ENCODE data around the gene BABAM2.

The BABAM2 gene

DNA sequence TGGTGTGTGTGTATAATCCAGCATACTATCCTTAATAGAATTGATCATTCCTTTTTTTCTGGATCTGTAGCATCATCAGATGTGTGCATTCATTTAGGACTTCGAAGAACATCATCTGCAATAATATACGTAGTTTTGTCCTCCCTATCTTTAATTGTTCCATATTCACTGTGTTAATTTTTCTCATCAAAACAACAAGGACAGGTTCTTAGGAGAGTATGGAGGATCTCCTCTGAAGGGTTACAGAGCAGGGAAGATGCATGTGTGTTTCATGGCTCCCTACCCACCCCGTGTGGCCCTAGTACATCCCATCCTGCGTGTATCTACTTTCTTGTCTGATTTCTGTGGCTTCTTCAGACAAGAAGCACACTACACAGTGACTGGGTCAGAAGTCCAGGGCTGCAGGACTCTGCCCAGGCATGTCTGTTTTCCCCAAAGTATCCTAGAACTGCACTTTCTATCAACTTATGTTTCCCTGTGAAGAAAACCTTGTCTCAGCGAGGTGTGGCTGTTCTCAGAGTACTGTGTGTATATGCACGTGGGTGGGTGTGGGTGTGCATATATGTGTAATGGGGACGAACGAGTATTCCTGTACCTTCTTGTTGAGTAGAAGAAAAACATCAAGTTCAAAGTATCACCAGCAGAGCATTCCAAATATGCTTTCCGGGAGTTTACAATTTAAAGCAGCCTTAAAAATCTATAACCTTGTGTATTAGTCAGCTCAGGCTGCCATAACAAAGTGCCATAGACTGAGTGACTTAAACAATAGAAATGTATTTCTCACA, 281.8 kb downstream of the BABAM2 start:
- DNase-seq, result no peak

DNA sequence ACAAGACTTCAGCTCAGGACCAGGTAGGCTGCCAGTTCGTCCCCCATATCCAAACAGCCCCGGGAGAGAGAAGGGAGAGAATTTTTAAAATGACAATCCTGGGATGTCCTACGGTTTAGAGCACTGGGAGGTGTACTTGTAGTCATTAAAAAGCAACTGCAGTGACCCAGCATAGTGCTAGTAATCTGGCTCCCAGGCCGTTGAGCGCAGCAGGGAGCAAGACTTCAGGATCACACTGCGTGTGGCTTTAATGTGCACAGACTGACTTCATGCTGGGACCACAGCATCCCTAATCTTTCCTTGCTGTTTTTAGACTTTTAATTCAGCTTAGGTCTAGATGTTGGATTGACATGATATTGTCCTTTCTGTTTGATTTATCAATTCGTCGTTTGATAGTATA, 282.8 kb downstream of the BABAM2 start:
- no peak for DNase-seq

DNA sequence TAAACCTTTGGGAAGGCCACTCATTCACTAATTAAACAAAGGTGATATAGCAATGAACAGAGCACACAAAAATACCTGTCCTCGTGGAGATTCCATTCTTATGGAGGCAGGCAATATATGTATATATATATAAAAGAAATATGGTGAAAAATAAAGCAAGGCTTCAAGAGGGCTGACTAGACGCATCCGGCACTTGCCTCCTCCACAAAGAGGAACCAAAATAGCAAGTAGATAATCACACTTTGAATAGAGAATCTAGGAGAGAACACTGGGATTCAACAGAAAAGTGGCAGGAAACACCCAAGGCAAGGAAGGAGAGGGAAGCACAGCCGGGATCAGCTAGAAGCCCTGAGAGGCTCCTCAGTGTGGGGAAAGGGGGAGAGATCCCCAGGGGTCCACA, 283.7 kb downstream of the BABAM2 start:
- no peak for DNase-seq

DNA sequence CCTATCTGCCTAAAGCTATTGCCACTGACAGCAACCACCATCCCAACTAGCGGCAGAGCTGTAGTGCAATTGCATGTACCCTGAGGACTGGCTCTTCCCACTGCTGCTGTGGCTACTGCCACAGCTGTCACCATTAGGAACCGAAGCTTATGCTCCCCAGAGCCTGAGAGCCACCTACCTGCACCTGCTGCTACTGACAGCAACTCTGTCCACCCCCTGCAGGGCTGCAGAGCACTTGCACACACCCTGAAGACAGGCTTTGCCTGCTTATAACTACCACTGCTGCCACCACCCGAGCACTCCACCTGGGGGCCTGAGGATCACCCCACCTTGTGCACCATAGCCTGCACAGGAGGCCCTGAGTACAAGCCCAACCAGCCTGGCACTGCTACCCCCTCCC, 284.5 kb downstream of the BABAM2 start:
- DNase-seq, result no peak

DNA sequence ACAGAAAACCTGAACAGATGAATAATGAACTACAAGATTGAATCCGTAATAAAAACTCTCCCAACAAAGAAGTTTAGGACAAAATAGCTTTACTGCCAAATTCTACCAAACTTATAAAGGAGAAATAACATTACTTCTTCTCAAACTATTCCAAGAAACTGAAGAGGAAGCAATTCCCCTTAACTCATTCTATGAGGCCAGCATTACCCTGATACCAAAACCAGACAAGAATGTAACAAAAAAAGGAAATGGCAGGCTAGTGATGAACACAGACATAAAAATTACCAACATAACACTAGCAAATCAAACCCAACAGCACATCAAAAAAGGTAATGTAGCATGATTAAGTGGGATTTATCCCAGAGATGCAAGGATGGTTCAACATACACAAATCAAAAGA, 288.4 kb downstream of the BABAM2 start:
- DNase-seq, result no peak

DNA sequence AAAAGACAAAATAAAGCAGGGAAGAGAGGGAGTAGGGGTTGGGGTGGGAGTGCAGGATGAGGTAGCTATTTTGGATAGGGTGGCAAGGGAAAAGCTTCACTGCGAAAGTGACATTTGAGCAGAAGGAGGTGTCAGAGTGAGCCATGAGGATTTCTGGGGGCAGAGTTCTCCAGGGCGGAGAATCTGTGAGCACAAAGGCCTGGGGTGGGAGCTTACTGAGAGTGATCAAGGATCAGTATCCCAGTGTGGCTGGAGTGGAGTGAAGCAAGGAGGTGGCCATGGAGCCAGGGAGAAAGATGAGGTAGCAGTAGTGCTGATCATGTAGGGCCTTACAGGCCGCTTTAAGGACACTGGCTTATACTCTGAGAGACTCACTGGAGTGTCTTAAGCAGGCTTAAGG, 291.3 kb downstream of the BABAM2 start:
- DNase-seq, result no peak

DNA sequence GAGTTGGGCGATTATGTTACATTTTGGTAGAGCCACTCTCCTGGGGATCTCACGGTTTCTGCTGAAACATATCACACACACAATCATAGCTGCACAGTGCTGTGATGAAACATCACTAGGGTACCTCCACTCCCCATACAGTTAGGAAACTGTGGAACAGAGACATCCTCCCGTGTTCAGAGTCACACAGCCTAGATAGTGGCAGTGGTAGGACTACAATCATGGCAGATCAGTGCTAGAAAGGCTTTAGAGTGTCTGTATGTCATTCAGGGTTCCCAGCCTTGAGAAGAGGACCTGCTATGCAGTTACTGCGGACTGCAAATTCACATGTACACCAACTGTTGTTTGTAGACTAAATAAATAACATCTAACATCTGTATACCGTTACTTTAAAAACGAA, 291.8 kb downstream of the BABAM2 start:
- DNase-seq, result no peak

DNA sequence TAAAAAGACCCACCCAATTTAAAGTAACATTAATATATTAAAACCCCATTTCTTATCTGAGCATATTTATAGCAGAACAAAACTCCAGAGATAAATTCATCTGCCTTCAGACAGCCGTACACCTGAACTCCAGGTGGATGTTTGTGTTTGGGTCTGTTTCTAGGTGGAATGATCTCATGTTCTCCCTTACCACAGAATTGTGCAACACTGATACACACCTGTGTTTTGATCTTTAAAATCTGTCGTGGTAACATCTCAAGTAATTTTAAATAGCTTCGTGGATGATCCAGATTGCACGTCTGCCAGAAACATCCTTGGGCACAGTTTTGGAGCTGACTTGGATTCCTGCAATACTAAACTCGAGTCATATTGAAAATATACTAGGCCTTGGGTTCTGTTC, 294.6 kb downstream of the BABAM2 start:
- DNase-seq, result no peak

DNA sequence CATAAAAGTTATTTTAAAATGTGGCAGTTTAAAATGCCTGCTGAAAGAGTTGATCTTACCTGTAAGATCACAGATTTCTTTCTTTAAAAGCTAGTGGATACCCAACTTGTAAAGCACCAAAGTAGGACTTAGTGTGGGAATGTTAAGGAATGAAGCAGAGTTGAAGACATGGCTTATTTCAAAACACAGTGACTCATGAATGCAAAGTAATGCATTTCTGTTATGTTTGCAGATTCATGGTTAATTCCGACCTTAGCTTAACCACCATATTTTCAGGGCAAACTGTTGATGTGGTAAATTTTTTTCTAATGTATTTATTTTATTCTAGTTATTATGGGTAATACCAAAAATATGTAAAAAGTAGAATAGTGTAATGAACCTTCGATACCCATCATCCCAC, 295.4 kb downstream of the BABAM2 start:
- no peak for DNase-seq

DNA sequence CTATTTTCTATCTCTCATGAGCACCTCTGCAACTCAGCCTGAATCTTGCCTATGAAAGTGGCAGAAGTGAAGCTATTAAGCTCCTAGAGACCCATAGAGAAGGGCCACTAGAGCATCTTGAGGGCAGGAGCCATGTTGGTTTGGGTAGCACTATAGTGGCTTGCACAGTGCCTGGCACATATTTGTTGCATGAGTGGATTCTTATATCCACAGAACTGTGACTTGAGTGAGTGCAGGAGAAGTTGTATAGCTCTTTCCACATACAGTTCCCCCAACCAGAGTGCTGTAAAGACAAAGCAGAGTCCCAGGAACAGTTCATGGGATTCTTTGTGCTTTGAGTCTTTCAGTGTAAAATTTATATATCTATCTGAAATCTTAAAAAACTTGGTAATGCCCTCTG, 296.7 kb downstream of the BABAM2 start:
- DNase-seq, result no peak

DNA sequence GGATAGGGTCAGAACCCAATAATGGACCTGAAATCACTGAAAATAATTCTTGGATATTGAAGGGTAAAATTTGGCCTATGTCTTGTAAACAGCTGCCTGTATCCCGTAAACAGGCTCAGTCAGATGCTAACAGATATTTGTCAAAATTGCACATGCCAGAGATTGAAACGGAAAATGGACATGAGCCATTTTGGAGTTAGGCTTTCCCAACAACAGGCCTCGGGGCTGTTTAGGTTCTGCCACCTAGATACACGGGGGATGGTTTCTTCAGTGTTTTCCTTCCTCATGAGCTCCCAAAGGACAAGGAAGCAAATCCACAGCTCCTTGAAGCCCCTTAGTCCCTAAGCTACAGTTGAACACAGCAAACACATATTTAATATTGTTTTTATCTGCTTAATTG, 297.9 kb downstream of the BABAM2 start:
- DNase-seq, result no peak

DNA sequence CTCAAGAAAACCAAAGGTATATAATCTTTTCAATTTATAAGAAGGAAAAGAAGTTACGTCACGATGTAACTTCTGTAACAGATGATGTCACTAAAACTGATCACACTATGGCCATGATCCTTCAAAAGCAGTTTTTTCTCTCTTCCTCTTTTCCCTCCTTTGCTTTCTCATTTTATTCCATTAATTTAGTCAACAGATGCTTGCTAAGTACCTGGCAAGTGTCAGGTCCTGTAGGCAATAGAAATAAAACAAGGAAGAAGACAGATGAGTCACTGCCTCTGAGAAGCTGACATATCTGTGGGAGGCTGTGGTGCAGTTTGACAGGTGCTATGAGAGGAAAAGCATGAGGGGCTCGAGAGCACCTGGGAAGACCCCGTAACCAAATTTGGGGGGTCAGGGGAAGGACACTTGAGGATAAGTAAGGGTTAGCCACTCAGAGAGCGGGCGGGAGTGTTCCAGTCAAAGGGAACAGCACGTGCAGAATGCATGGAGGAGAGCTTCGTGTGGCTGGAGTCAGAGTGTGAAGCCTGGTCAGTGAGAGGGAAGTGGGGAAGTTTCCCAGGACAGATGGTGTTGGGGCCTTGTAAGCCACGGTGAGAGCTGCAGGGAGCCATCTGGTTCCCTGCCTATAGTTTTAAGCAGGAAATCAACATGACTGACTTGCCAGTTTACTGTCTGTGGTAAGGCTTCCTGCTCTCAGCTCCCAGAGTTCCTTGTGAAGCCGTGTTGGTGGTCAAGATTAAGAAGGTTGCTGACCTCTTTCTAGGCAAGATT, 303.3 kb downstream of the BABAM2 start:
- DNase-seq, result no peak

DNA sequence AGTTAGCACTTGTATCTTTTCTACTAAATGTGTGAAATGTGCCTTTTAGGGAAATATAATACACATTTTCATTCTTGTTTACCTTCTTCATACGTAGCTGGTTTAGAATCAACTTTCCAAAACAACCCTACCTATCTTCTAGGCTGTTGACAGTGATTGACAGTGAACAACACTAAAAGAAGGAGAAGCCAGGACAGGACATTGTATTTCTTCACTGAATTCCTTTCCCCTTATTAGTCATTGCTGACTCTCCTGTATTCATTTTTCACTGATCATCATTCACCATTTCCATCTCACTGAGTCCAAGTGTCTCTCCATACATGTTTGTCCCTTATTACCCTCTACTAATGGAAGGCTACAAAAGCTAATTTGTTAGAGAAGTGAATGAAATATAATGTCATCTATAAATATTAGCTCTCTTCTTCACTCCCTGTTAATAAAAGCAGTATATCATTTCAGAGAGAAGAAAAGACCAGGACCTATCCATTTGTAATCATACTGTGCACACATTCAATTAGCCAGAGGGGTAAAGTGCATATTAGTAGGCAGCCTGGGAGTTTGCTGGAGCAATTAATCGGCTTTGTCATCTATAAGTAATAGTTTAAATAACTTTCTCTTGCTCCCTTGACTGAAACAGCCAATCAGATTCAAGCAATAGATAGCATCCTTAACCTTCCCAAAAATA, 309.6 kb downstream of the BABAM2 start:
- DNase-seq, result no peak

DNA sequence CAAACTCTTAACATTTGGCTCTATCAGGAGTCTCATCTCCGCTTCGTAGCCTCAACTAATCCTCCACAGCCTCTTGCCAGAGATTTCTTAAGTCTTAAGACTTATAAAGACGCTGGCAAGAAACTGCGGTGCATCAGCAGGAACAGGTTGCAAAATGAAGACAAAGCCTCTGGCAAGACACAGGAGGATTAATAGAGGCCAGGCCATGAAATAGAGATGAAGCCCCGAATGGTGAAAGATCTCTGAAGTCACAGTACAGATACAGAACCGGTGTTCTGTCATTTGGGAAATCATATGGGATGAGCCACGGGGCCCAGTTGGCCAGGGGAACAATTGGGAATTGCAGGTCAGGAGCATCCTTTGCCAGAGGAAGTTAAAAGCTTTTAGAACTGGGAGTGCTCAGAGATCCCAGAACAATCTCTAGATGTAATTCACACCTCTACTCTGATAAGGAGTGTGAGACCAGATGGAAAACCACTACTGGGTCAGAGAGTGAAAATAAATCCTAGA, 311.2 kb downstream of the BABAM2 start:
- no peak for DNase-seq

DNA sequence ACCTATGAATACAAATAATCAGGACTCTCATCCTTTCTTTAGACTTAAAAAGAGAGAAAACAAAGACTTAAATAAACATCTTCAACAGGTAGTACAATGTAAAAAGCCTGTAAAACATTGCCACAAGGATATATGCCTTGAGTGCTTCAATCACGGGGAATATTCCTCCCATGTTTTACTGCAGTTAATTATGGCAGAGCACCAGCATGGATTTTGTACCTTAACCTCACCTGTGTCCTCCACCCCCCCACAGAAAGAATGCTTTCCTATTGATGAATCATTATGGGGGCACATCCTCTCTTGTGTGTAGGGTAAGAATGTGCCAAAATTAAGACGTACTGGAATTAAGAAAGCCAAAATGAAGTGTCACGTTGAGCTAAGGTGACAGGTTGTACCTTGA, 312.2 kb downstream of the BABAM2 start:
- DNase-seq, result no peak

DNA sequence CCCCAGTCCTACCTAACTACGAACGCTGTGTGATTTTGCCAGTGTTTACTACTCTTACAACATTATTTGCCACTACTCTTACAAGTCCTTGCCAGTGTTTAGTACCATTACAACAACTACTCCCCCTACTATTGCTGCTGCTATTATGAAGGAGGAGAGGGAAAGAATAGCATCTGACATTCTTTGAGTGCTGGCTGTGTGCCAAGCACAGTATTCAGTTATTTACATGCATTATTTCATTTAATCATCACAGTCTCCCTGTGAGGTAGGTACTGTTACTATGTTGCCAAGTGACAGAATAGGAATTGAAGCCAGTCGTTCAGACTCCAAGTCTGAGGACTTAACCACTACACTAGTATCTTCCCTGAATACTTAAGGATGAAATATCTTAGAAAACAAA, 316.2 kb downstream of the BABAM2 start:
- DNase-seq, result no peak

DNA sequence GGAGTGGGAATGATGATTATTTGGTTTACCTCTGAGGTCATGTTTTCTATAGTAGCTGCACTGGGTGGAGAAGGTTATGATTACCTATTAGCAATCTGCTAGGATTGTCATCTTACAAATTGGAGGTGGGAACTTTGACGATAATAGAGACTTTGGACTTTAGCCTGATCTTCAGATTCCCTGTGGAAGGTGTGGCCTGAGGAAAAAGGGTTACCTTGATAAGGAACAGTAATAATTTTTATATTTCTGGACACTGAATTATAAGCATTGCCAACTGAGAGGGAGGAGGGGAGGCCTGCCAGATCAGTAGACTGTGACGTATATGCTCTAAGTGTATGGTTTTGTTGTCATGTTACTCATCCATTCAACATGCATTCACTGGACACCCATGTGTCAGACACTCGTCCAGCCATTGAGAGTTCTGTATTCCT, 318.7 kb downstream of the BABAM2 start:
- DNase-seq, result no peak

DNA sequence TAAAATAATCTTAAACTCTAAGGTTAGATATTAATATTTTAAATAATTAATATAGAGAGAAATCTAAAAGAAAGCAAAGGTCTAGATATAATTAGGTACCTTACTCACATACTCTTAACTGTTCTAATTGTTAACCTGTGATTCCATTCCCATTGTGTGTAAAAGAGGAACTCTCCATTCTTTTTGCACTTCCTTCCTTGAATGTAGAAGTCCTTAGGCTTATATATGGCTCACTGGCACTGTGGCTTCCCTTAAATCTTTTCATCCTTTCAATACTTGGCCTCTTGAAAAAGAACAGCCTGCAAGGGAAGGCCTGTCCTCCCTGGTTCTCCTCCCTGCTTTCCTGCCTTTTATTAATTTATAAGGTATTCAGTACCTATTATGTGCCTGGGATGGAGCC, 319.3 kb downstream of the BABAM2 start:
- no peak for DNase-seq

DNA sequence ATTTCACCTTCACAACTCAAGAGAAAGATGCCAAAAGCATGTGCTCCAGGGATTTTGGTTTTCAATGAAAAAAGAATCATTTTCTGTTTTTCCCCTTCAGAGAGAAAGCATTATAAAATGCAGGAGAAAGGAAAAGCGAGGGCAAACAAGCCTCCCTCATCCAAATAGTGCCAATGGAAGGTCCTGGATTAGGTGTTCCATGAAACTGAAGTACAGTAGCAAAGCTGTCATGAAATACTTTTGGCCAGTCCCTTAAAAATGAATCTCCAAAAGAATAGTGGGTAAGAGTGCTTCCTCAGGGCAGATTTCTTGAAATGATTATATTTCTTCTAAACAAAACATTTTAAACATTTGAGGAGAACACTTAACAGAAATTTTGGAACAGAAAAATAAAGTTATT, 320.0 kb downstream of the BABAM2 start:
- DNase-seq, result no peak

DNA sequence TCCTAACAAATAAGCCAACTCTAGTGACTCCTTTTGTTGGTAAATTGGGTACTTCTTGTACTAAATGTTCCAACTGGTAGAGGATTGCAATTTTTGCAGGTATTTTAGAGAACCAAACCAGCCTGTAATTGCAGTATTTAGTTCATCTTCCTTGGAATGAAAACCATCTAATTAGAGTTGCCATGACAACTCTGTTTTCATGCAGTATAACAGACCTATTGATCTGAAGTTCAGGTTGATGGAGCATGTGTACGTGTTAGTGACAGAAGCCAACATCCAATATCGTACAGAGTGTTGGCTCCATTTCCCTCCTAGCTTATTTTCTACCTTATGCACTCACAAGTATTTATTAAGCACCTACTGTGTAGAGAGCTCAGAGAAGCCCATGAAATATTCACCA, 325.8 kb downstream of the BABAM2 start:
- no peak for DNase-seq

DNA sequence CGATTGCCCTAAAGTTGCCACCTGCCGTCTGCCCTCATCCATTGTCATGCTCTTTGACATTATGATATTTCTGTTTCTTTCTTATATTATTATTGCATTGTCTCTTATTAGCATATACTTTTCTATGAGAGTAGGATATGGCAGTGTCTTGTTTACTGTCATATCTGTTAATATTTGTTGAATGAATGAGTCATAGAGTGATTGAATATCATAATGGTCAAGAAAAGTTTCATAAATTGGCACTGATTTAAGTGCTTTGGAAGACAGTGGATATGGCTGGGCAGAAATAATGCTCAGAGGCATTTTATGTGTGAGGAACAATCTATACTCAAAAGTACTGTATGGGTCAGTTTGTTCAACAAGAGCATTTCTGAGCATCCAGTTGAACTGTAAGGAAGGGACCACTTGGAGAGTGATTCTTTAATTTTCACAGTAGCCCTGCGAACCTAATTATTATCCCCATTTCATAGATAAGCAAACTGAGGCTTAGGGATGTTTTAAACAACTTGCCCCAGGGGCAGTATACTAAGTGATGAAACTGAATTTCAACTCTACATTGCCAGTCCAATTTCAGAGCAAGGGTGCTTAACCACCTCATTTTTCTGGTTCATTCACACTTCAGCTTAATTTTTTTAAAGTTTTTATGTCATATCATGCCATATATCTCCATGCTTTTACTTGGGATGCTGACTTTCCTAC, 326.7 kb downstream of the BABAM2 start:
- DNase-seq, result no peak

DNA sequence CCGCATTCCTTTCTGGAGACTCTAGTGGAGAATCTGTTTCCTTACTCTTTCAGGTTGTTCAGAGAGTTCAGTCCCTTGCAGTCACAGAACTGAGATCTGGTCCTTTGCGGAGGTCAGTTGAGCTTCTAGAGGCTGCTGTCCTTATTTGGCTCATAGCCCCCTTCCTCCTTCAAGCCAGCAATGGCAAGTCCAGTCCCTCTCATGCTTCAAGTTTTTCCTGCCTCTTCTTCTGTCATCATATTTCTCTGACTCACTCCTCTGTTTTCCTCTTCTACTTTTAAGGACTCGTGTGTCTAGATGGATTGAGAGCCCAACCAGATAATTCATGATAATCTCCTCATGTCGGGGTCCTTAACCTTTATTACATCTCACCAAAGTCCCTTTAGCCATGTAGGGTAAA, 328.6 kb downstream of the BABAM2 start:
- DNase-seq, result no peak

DNA sequence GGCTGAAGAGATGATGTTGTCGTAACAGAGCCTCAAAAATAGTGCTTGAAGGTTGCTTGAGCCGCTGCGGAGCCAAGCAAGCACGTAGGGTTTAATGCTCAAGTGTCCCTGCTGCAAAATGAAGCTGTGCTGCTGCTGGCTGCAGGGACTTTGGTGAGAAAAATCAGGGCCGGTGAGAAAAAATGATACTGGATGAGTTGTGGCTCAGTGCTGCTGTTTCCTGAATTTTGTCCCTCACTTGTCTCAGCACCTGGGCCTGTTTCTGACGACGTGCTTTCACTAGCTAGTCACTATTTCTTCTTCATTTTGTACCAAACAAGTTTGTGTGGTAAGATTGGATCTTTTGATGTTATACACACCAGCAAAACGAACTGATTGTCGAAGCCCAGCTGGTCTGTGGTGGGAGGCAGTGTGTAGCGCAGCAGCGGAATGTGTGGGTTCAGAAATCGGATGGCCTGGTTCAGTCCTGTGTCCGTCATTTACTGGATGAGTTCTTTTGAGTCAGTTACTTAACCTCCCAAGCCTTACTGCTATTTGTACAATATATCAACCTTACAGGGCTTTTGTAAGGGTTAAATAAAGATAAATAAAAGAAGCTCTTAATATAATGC, 329.3 kb downstream of the BABAM2 start:
- no peak for DNase-seq
